Trophoblast cell (in vitro differentiated cells and primary cell): Measurements from ENCODE around the gene DYNAP.

ENCODE experiments used
- DNase-seq, 2 donors: peaks; one replicate each; pipeline ENCODE4 v3.0.0-alpha.2; 2016
- H2AFZ ChIP-seq: 2 replicates; pipeline ENCODE4 v1.6.1; 2013; ENCODE audit warnings: low read length, moderate library complexity, mild to moderate bottlenecking; ENCODE audit not compliant: insufficient read depth, poor library complexity
- H2AK5ac ChIP-seq: 2 replicates; pipeline ENCODE4 v1.6.1; 2013; ENCODE audit warnings: mild to moderate bottlenecking, low read length
- H2BK120ac ChIP-seq: 2 replicates; pipeline ENCODE4 v1.6.1; 2013; ENCODE audit warnings: low read length, mild to moderate bottlenecking, moderate library complexity; ENCODE audit not compliant: insufficient read depth, poor library complexity
- H2BK12ac ChIP-seq: 2 replicates; pipeline ENCODE4 v1.6.1; 2013; ENCODE audit warnings: mild to moderate bottlenecking, low read length, moderate library complexity
- H2BK5ac ChIP-seq: 2 replicates; pipeline ENCODE4 v1.6.1; 2013; ENCODE audit warnings: low read length, low read depth, moderate library complexity, mild to moderate bottlenecking; ENCODE audit not compliant: poor library complexity
- H3K14ac ChIP-seq: 2 replicates; pipeline ENCODE4 v1.6.1; 2013; ENCODE audit warnings: mild to moderate bottlenecking, low read length
- H3K18ac ChIP-seq: 2 replicates; pipeline ENCODE4 v1.6.1; 2013; ENCODE audit warnings: mild to moderate bottlenecking, low read length
- H3K23ac ChIP-seq: 2 replicates; pipeline ENCODE4 v1.6.1; 2013; ENCODE audit warnings: low read length
- H3K27ac ChIP-seq: 2 replicates; pipeline ENCODE4 v1.5.1; 2013; ENCODE audit warnings: low read depth, mild to moderate bottlenecking, inconsistent platforms, low read length, moderate library complexity
- H3K27me3 ChIP-seq: 2 replicates; pipeline ENCODE4 v1.6.1; 2013; ENCODE audit warnings: inconsistent platforms, mild to moderate bottlenecking, low read length, moderate library complexity; ENCODE audit not compliant: insufficient read depth
- H3K36me3 ChIP-seq, 2 experiments: 1 replicate in 1 of 2; 2 replicates in 1 of 2; pipeline ENCODE4 v1.6.1; 2013; ENCODE audit warnings: low read length in 2 of 2, mild to moderate bottlenecking in 2 of 2, moderate library complexity in 1 of 2; ENCODE audit not compliant: insufficient read depth in 2 of 2, control insufficient read depth in 1 of 2
- H3K4ac ChIP-seq: 2 replicates; pipeline ENCODE4 v1.6.1; 2013; ENCODE audit warnings: low read depth, mild to moderate bottlenecking, low read length, moderate library complexity
- H3K4me1 ChIP-seq, 2 experiments: 1 replicate in 1 of 2; 2 replicates in 1 of 2; pipeline ENCODE4 v1.6.1; 2013; ENCODE audit warnings: low read length in 2 of 2, mild to moderate bottlenecking in 2 of 2, moderate library complexity in 1 of 2; ENCODE audit not compliant: insufficient read depth in 2 of 2, control insufficient read depth in 1 of 2
- H3K4me2 ChIP-seq: 2 replicates; pipeline ENCODE4 v1.6.1; 2013; ENCODE audit warnings: inconsistent platforms, mild to moderate bottlenecking, low read length, moderate library complexity
- H3K4me3 ChIP-seq: 2 replicates; pipeline ENCODE4 v1.5.1; 2013; ENCODE audit warnings: mild to moderate bottlenecking, low read depth, low read length, inconsistent platforms
- H3K79me1 ChIP-seq: one replicate; pipeline ENCODE4 v1.6.1; 2013; ENCODE audit warnings: low read length
- H3K79me2 ChIP-seq: 2 replicates; pipeline ENCODE4 v1.6.1; 2013; ENCODE audit warnings: low read length, mild to moderate bottlenecking; ENCODE audit not compliant: control insufficient read depth, insufficient read depth, poor library complexity
- H3K9ac ChIP-seq: 2 replicates; pipeline ENCODE4 v1.6.1; 2013; ENCODE audit warnings: mild to moderate bottlenecking, low read length
- H3K9me3 ChIP-seq: 2 replicates; pipeline ENCODE4 v1.6.1; 2013; ENCODE audit warnings: low read depth, mild to moderate bottlenecking, control low read depth, inconsistent platforms, low read length; ENCODE audit not compliant: insufficient read depth
- H4K12ac ChIP-seq: 2 replicates; pipeline ENCODE4 v1.6.1; 2013; ENCODE audit warnings: low read depth, mild to moderate bottlenecking, low read length, moderate library complexity
- H4K8ac ChIP-seq: 2 replicates; pipeline ENCODE4 v1.6.1; 2013; ENCODE audit warnings: low read depth, mild to moderate bottlenecking, low read length, moderate library complexity
- H4K91ac ChIP-seq: one replicate; pipeline ENCODE4 v1.6.1; 2013; ENCODE audit warnings: low read depth, mild to moderate bottlenecking, low read length, moderate library complexity
- WGBS: extraction: QIAGEN DNeasy Blood & Tissue Kit; methylation state at CpG from one replicate; pipeline ENCODE4 v1.1.7; 2013; ENCODE audit warnings: missing lambda C conversion rate; ENCODE audit not compliant: insufficient read length, insufficient coverage; ENCODE audit errors: extremely low coverage; 5-methylcytosine and 5-hydroxymethylcytosine counted together

DYNAP gene

DNA sequence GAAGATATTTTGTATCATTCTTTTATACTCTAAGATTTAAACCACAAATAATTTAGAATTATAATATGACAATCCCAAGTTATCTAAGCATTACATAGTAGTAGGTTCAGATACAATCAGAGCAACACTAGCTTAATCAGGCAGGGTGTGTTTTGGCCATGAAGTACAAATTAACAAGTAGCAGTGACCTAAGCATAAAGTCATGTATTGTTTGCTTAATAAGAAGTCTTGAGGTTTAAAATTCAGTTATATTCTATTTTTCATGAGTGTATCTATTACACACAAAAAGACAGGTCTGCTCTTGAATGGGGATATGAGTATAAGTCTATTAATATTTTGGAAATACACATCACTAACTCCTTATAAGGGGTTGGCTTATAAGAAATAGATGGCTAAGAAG is 39.9 kb downstream of the DYNAP start:
- Histone ChIP-seq H4K8ac (no peak overlapping the region), H3K27me3 (no peaks in the 10 kb centered on the region), H3K4me2 (no peak overlapping the region), H4K91ac (no peak overlapping the region), H3K79me1 (no peaks in the 10 kb centered on the region), H3K14ac (no peak overlapping the region), H3K9me3 (peaks cover under 1% of the 10 kb centered on the region), H3K4me1 (no peaks in the 10 kb centered on the region), H2BK120ac (no peak overlapping the region), H3K4me3 (no peak overlapping the region), H3K4ac (no peak overlapping the region), H3K9ac (no peak overlapping the region), H3K36me3 (no peaks in the 10 kb centered on the region), H2AFZ (no peak overlapping the region), H2AK5ac (no peak overlapping the region), H2BK5ac (no peak overlapping the region), H2BK12ac (no peak overlapping the region), H3K79me2 (no peaks in the 10 kb centered on the region), H3K18ac (no peak overlapping the region), H3K23ac (no peak overlapping the region), H4K12ac (no peak overlapping the region), H3K27ac (no peak overlapping the region)
- no peak for DNase-seq

DNA sequence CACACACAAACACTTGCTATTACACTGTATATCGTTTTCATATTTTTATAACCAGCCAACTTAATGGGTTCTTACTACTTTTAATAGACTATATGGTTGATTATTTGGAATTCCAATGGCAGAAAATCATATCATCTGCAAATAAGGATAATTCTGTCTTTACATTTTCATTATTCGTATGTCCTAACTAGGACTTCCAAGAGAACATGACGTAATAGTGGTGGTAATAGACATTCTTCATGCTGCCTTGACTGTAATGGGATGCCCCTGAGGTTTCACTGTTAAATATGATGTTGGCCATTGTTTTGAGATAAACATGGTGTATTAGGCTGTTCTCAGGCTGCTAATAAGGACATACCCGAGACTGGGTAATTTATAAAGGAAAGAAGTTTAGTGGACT is 45.2 kb downstream of the DYNAP start:
- H3K36me3 ChIP-seq = no peaks in the 10 kb centered on the region
- no peak overlapping the region for H3K14ac ChIP-seq
- H3K4me2 ChIP-seq = no peak overlapping the region
- no peaks in the 10 kb centered on the region for H3K79me2 ChIP-seq
- no peak overlapping the region for H4K91ac ChIP-seq
- H2BK5ac ChIP-seq = no peak overlapping the region
- no peaks in the 10 kb centered on the region for H3K9me3 ChIP-seq
- no CpG with 5 or more reads among the region's 4 CpGs for WGBS
- no peak overlapping the region for H2AFZ ChIP-seq
- no peak overlapping the region for H2BK12ac ChIP-seq
- no peak for DNase-seq
- H4K8ac ChIP-seq = no peak overlapping the region
- H4K12ac ChIP-seq = no peak overlapping the region
- H3K4me1 ChIP-seq = no peaks in the 10 kb centered on the region
- H3K4ac ChIP-seq = no peak overlapping the region
- H3K79me1 ChIP-seq = no peaks in the 10 kb centered on the region
- H3K4me3 ChIP-seq = no peak overlapping the region
- no peaks in the 10 kb centered on the region for H3K27me3 ChIP-seq
- H3K23ac ChIP-seq = no peak overlapping the region
- H3K9ac ChIP-seq = no peak overlapping the region
- no peak overlapping the region for H3K27ac ChIP-seq
- no peak overlapping the region for H3K18ac ChIP-seq
- no peak overlapping the region for H2BK120ac ChIP-seq
- no peak overlapping the region for H2AK5ac ChIP-seq

DNA sequence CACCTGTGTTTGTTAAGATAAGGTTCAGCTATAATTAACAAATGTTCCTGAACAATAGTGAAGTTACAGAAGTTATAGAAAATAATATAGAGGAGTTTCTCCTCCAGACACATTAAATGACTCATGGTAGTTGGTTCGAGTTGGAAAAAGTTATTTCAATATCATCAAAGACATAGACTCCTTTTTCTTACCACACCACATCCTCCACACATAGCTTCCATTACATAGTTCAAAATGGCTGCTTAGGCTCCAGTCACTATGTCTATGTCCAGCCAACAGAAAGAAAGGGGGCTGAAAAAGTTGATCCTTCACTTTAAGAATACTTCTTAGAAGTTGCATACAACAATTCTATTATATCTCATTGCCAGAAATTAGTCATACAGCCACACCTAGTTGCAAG is 50.7 kb downstream of the DYNAP start:
- H3K23ac ChIP-seq = no peak overlapping the region
- no CpG with 5 or more reads among the region's 1 CpG for WGBS

DNA sequence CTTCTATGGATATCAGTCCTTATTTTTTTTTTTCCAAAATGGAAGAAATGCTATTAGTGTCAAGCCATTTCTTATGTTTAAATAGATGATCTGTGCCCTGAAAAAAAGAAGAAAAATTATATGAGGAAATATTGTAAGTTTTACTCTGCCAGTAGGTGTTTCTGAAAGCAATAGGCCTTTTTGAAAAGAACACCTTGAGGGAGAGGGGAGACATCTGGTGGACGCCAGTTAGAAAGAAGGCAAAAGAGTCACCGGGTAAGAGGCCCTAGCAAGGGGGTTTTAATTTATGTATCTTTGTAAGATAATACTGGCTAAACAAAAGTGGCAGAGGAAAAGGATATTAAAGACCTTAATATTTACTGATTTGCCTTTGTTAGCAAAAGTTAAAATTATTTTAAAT is 56.1 kb downstream of the DYNAP start:
- H3K14ac ChIP-seq = no peak overlapping the region
- H2BK5ac ChIP-seq = no peak overlapping the region
- H3K4me2 ChIP-seq = no peak overlapping the region
- no peak overlapping the region for H4K91ac ChIP-seq
- H2AFZ ChIP-seq = no peak overlapping the region
- peak; percentile 10 to 60 for DNase-seq
- no peaks in the 10 kb centered on the region for H3K27me3 ChIP-seq
- H3K27ac ChIP-seq = no peak overlapping the region
- H3K4me3 ChIP-seq = no peak overlapping the region
- H3K79me1 ChIP-seq = no peaks in the 10 kb centered on the region
- H3K18ac ChIP-seq = no peak overlapping the region
- no peak overlapping the region for H4K8ac ChIP-seq
- H2BK120ac ChIP-seq = no peak overlapping the region
- H3K9ac ChIP-seq = no peak overlapping the region
- H3K36me3 ChIP-seq = no peaks in the 10 kb centered on the region
- no peaks in the 10 kb centered on the region for H3K4me1 ChIP-seq
- H4K12ac ChIP-seq = no peak overlapping the region
- H2BK12ac ChIP-seq = no peak overlapping the region
- no CpG with 5 or more reads among the region's 2 CpGs for WGBS
- H3K79me2 ChIP-seq = no peaks in the 10 kb centered on the region
- H2AK5ac ChIP-seq = no peak overlapping the region
- no peak overlapping the region for H3K4ac ChIP-seq
- no peak overlapping the region for H3K23ac ChIP-seq
- H3K9me3 ChIP-seq = no peaks in the 10 kb centered on the region

More for the DNA sequence above, 50.7 kb downstream of the DYNAP start:
- no peak overlapping the region for H2AK5ac ChIP-seq
- H3K4me3 ChIP-seq = no peak overlapping the region
- H3K36me3 ChIP-seq = no peaks in the 10 kb centered on the region
- H3K9me3 ChIP-seq = no peaks in the 10 kb centered on the region
- no peak for DNase-seq
- H3K4me1 ChIP-seq = no peaks in the 10 kb centered on the region
- no peak overlapping the region for H3K4ac ChIP-seq
- H4K8ac ChIP-seq = no peak overlapping the region
- no peak overlapping the region for H4K91ac ChIP-seq
- H3K4me2 ChIP-seq = no peak overlapping the region
- no peak overlapping the region for H3K9ac ChIP-seq
- H2BK12ac ChIP-seq = no peak overlapping the region
- H2AFZ ChIP-seq = no peak overlapping the region
- H3K79me2 ChIP-seq = no peaks in the 10 kb centered on the region
- no peak overlapping the region for H2BK120ac ChIP-seq
- no peak overlapping the region for H4K12ac ChIP-seq
- H3K79me1 ChIP-seq = no peaks in the 10 kb centered on the region
- no peak overlapping the region for H3K27ac ChIP-seq
- no peak overlapping the region for H3K14ac ChIP-seq
- H3K18ac ChIP-seq = no peak overlapping the region
- no peak overlapping the region for H2BK5ac ChIP-seq
- H3K27me3 ChIP-seq = no peaks in the 10 kb centered on the region
